Activated CD8-positive, alpha-beta memory T cell treated with anti-CD3 and anti-CD28 coated beads for 48 hours (primary cell): ENCODE results near the gene UBQLN3.

Experiments used
- DNase-seq, 3 experiments: peaks; one replicate each; pipeline ENCODE4 v3.0.0-alpha.2; 2020; ENCODE audit warnings: low read depth in 2 of 3, low spot score in 2 of 3

The UBQLN3 gene

GRCh38 chr11:5509803-5510202 is at the start of gene UBQLN3:
Gene UBQLN3, minus strand, starts transcription at chr11:5509957. Its CDS starts 399 bp downstream, at chr11:5509558.
- DNase-seq: no peak

DNA sequence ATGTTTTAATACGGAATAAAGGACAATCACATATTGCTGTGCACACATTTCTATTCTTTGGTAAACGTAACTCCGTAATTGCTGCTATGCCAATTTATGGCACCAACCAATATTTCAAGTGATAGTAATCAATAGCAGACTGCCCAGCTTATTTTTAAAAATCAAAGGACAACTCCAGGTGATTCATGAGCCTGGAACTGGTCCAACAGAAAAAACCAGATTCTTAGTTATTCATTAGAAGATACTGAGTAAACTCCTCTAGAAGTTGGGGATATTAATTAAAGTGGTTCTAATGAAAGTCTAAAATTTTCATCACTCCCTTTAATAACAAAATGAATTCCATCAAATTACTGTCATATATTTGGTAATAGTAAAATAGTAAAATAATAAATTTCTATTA is 48.0 kb upstream of the UBQLN3 start:
- no peak for DNase-seq

- DNase-seq: no peak
Measured at GRCh38 chr11:5556596-5557188, 46.9 kb upstream of the UBQLN3 start.

DNA sequence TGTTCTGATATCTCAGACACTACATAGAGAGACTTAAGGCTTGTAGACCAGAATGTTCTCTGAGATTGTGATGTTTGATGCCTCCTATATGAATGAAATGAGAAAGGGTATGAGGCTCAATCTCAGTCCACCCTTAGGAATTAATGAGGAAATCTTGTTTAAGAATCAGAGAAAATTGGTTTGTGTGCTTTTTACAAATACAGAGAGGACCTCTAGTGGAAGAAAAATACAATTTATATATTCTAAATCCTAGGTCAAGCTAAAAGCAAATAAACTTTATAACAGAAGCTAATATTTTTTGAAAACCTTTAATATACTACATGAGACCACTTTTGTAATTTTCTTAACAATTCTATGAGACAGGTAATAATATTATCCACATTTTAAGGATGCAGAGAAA is 43.6 kb upstream of the UBQLN3 start:
- no peak for DNase-seq

DNA sequence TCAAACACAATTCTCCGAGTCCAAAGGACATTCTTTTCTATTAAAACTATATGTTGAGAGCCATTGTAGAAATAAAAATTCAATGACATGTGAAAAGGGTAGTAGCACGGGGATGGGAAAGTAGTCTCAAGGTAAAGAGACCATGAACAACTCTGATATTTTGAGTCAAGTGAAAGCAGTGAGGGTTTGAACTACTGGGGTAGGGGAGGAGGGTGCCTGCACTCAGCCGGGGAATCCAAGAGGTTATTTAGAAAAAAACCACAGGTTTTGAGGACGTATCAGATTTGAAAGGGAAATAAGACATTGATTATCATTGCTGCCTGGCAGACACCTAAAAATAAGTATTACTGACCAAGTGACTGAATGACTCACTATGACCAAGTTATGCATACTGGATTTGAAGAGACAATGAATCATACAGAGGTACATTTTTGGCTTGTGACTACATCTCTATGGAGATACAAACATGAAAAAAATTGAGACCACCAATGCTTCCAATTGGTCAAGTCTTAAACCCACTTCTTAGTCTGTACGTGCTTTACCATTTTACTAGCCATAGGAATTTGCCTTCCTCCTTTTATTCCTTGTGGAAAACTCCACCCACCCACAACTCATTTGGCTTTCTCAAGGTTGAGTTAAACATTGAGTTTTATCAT is 40.8 kb upstream of the UBQLN3 start:
- DNase-seq: no peak

- DNase-seq: no peak
Measured at GRCh38 chr11:5548440-5548839, 38.7 kb upstream of the UBQLN3 start, which contains the start of gene OR52H1. Gene OR52H1, minus strand, starts transcription at chr11:5548540. Its CDS starts 3,035 bp downstream, at chr11:5545505.

DNA sequence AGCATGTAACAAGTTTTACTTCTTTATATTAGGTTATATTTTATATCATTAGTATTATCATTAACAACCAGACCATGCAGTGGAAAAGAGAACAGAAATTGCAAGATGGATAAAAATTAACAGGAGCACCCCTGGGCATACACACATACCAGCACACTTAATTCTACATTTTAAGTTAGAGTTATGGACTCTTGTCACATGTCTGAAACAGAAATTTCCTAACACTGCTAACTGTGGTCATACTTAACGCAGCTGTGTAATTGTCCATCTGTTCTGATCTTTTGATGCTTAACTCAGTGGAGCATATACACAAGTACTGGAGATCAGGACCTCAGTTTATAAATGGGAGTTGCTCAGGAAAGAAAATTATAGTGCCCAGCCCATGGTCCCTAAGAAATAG is 38.2 kb upstream of the UBQLN3 start:
- no peak for DNase-seq

GRCh38 chr11:5546457-5546856 is 36.7 kb upstream of the UBQLN3 start:
- no peak for DNase-seq

GRCh38 chr11:5541427-5541826 is 31.7 kb upstream of the UBQLN3 start:
- no peak for DNase-seq

DNA sequence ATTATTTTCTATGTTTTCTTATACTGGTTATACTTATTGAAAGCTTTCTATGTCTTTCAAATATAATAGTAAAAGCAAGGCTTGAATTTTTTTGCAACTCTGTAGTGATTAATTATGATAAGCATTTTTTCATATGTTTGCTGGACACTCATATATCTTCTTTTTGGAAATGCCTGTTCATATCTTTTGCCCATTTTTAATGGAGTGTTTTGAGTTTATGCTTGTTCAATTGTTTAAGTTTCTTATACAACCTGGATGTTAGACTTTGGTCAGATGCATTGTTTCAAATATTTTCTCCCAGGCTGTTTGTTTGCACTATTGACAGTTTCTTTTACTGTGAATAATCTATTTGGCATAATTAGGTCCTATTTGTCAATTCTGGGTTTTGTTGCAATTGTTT is 26.7 kb upstream of the UBQLN3 start:
- DNase-seq: no peak

GRCh38 chr11:5534046-5534445 is 24.3 kb upstream of the UBQLN3 start:
- DNase-seq: no peak

- DNase-seq: no peak
Measured at GRCh38 chr11:5531053-5531831, 21.5 kb upstream of the UBQLN3 start.

DNA sequence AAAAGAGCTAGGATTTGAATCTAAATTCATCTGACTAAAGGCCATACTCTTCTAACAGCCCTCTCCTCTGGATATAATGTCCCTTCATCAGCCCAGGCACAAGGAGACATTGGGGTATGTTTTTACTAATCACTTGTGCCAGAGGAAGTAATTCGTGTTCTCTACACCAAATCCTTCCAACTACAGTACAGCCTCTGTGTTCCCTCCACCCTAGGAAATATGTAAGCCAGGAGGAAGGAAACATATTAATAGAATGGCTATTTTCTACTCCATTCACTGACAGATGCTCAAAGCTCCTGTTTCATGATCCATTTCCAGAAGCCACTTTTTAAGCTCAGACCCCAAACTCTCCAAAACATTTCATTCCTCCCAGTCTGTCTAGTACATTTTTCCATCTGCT is 18.7 kb upstream of the UBQLN3 start:
- DNase-seq: no peak

- DNase-seq: no peak
Measured at GRCh38 chr11:5527716-5528115, 18.0 kb upstream of the UBQLN3 start.

DNA sequence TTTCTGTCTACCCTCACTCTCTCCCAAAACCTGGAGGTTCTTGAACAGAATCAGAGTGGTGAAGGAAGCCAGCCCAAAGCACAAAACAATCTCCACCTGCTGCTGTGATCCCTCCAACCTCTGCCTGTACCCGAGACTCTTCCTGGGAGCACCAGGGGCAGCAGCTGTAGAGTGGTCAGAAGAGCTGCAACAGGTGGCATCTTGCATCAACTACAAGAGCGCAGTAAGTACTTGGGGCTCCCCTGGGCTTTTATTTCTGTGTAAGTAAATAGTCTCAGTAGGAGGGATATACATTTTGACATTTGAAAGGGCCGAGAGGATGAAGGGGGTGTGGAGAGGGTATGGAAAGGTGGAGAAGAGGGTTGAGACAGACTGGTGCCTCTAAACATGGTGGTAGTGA is 15.0 kb upstream of the UBQLN3 start:
- no peak for DNase-seq

- DNase-seq: no peak
Measured at GRCh38 chr11:5522308-5522707, 12.6 kb upstream of the UBQLN3 start.

DNA sequence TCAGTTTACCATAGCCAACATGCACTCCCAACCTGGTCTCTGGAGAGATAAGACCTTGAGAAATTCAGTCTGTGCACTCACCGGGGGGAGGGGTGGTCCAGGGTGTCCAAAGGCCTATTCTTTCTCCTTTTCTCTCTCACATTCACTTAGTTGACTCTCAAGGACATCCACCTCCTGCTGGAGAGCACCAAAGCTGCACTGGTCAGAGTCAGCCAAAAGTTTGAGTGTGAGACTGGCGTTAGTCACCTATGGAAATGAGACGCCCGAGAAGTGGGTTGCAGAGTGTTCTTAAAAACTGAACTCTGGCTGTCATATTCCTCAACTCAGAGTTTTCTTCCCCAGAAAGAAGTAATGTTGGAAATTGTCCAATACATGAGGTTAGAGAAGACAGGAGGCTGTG is 11.8 kb upstream of the UBQLN3 start:
- DNase-seq: no peak

GRCh38 chr11:5516599-5516998 is 6.8 kb upstream of the UBQLN3 start, which contains the start of gene UBQLNL:
Gene UBQLNL, minus strand, starts transcription at chr11:5516699. Its CDS starts 258 bp downstream, at chr11:5516441.
- DNase-seq: no peak

- no peak for DNase-seq
Measured at GRCh38 chr11:5514841-5515240, 5.1 kb upstream of the UBQLN3 start.

DNA sequence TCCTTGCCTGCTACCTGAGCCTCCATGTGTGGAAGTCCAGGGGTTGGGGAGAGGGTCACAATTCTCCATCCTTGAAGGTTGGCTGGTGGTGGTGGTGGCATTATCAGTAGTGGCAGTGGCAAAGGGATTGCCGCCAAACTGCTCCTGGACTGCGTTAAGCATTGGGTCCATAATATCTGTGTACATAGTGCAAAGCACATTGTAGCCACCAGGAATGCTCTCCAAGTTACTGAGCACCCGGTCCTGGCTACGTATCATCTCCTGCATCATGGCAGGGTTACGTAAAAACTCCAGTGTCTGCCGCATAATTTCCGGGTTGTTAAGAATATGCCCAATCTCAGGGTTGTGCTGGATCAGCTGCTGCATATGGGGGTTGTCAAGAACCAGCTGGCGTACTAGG is 1.2 kb downstream of the UBQLN3 start:
- no peak for DNase-seq

- DNase-seq: no peak
Measured at GRCh38 chr11:5507933-5508305, 1.8 kb downstream of the UBQLN3 start.
